Measurements from ENCODE around the gene AUNIP. TPM values are rescaled to one million over a fixed set of nuclear protein-coding genes. Genes with fewer than 3 reads are reported as not detected.

AUNIP gene
- total and polyA plus RNA-seq, 2 of the 8 experiments (the other 6 are each of a cell fraction or from before 2014, with no cell fraction given): 18.6 to 23.2 TPM

DNA sequence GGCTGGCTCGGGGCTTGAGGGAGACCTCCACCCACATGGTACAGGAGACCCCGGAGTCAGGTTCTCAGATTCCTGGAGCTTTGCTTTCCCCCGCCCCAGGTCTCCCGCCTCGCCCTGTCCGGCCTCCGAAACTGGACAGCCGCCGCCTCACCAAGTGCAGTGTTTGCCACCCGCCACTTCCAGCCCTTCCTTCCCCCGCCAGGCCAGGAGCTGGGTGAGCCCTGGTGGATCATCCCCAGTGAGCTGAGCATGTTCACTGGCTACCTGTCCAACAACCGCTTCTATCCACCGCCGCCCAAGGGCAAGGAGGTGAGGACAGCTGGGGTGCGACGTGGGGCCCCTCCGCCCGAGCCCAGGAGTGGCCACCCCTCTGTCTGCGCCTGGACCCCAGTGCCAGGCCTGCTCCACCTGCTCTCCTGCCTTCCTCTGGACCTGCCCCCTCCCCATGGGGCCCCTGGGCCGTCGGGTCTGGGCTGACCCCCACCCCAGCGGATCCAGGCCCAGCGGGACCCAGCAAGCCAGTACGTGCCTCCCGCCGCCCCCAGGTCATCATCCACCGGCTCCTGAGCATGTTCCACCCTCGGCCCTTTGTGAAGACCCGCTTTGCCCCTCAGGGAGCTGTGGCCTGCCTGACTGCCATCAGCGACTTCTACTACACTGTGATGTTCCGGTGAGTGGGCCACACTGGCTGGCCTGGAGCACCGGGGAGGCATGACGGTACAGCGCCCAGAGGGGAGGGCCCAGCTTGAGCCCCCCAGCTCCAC lies 50.6 kb downstream of the AUNIP start:
- Histone ChIP-seq H3K27ac (ENCODE audit: low read depth, low read length) (no peak overlapping the region), H4K20me1 (replicated peaks in 1 of 2; ENCODE audit: control insufficient read depth in 1 of 2, insufficient read depth in 2 of 2, low read length in 2 of 2) (peaks cover 2 to 11% of the 10 kb centered on the region in 2 experiments), H3K9ac (replicated peaks in 1 of 4; ENCODE audit: extremely low read depth in 1 of 4, low read depth in 3 of 4, low read length in 3 of 4) (no peak overlapping the region), H3K4ac (replicated peaks; ENCODE audit: insufficient read length, low read depth, low read length) (no peak overlapping the region), H3K56ac (replicated peaks; ENCODE audit: insufficient read length, low read depth, low read length) (no peak overlapping the region), H2AFZ (ENCODE audit: low read length) (no peak overlapping the region), H2BK20ac (ENCODE audit: low read length) (no peak overlapping the region), H3K36me3 (ENCODE audit: control insufficient read depth in 2 of 4, insufficient read depth in 4 of 4, low read length in 3 of 4) (peaks cover 0 to 13% (median 5%) of the 10 kb centered on the region in 4 experiments; a peak in 5 of 8 replicates), H2BK15ac (ENCODE audit: low read length) (no peak overlapping the region), H3K4me2 (ENCODE audit: insufficient read depth in 1 of 2, low read depth in 2 of 2, low read length in 2 of 2) (no peak overlapping the region), H3K23ac (ENCODE audit: insufficient read length) (no peak overlapping the region), H3K79me2 (ENCODE audit: control insufficient read depth in 1 of 2, insufficient read depth in 2 of 2, low read length in 2 of 2) (no peaks in the 10 kb centered on the region), H4K91ac (replicated peaks; ENCODE audit: insufficient read length, low read length) (no peak overlapping the region), H2BK120ac (replicated peaks; ENCODE audit: low read depth, low read length) (no peak overlapping the region), H2AK5ac (ENCODE audit: low read depth, low read length) (no peak overlapping the region), H3K27me3 (replicated peaks in 1 of 4; ENCODE audit: control insufficient read depth in 3 of 4, extremely low read depth in 1 of 4, insufficient read depth in 3 of 4, low read length in 3 of 4) (no peaks in the 10 kb centered on the region), H3K4me3 (ENCODE audit: extremely low read depth in 1 of 4, insufficient read depth in 2 of 4, low read depth in 3 of 4, low read length in 4 of 4) (no peak overlapping the region), H3K79me1 (ENCODE audit: low read depth, low read length) (no peaks in the 10 kb centered on the region; the same call in 1 of the 2 replicates), H2BK5ac (ENCODE audit: low read depth, low read length) (no peak overlapping the region), H3K14ac (ENCODE audit: insufficient read length) (no peak overlapping the region), H2BK12ac (ENCODE audit: low read depth, low read length) (no peak overlapping the region), H3K9me3 (ENCODE audit: insufficient read depth in 2 of 2, low read depth in 1 of 2, low read length in 1 of 2) (no peaks in the 10 kb centered on the region), H4K5ac (ENCODE audit: insufficient read length, low read depth, low read length) (no peak overlapping the region), H4K8ac (ENCODE audit: extremely low read depth, insufficient read depth, low read length) (no peak overlapping the region), H3K23me2 (ENCODE audit: low read depth, low read length) (no peaks in the 10 kb centered on the region), H3K4me1 (replicated peaks in 1 of 4; ENCODE audit: control insufficient read depth in 3 of 4, insufficient read depth in 4 of 4, low read length in 3 of 4) (peaks cover 0 to 5% (median 2%) of the 10 kb centered on the region in 4 experiments; a peak in 4 of 7 replicates), H3K18ac (ENCODE audit: extremely low read depth, low read length) (no peak overlapping the region)
- ChIA-PET CTCF (ENCODE audit: partially characterized antibody) (interaction anchor here (0.5 to 8.2 kb wide), 31 partner anchors 8 to 527 kb away, joined by 3 to 83 read pairs (median 4); partner anchors contain the start of gene SELENON), POLR2A (ENCODE audit: partially characterized antibody) (interaction anchor here (0.5 to 5.6 kb wide), 3 partner anchors 11 to 201 kb away, joined by 3 to 32 read pairs (median 3); partner anchors contain the start of gene MTFR1L)
- DNase-seq (ENCODE audit: low read depth in 1 of 2, low spot score in 2 of 2) (no peak), FAIRE-seq (no peak)
- 93% methylated on average over 22 of the region's 34 CpGs; no CpG with 5 or more reads in 1 of the 2 experiments for WGBS, 2 experiments (ENCODE audit: extremely low coverage in 1 of 2, insufficient coverage in 1 of 2, insufficient read length in 1 of 2, insufficient replicate concordance in 2 of 2, low coverage in 1 of 2, low lambda C conversion rate in 2 of 2, missing lambda C conversion rate in 1 of 2)
- TF ChIP-seq EP300 (IDR thresholded peaks at IDR 0.05; ENCODE audit: borderline replicate concordance in 1 of 2, low read depth in 2 of 2, low read length in 2 of 2) (no peak), NRF1 (IDR thresholded peaks at IDR 0.05; ENCODE audit: low read depth, low read length) (no peak), YY1 (IDR thresholded peaks at IDR 0.05; ENCODE audit: low read depth, low read length) (no peak), HDAC2 (IDR thresholded peaks at IDR 0.05; ENCODE audit: borderline replicate concordance in 1 of 2, low read depth in 2 of 2, low read length in 2 of 2) (no peak), POLR2A (IDR thresholded peaks at IDR 0.05; ENCODE audit: control extremely low read depth in 1 of 2, low read depth in 2 of 2, low read length in 2 of 2) (no peak), SIX5 (IDR thresholded peaks at IDR 0.05; ENCODE audit: low read depth, low read length) (no peak), CHD1 (IDR thresholded peaks at IDR 0.05; ENCODE audit: low read depth, low read length) (no peak), FOSL1 (IDR thresholded peaks at IDR 0.05; ENCODE audit: insufficient read depth, low read depth, low read length) (no peak), CREB1 (IDR thresholded peaks at IDR 0.05) (no peak), RFX5 (IDR thresholded peaks at IDR 0.05; ENCODE audit: borderline replicate concordance, low read depth, low read length) (no peak), SRF (IDR thresholded peaks at IDR 0.05; ENCODE audit: low read depth, low read length) (no peak), TCF12 (IDR thresholded peaks at IDR 0.05; ENCODE audit: low read depth, low read length) (no peak), HDAC6 (IDR thresholded peaks at IDR 0.05; ENCODE audit: low read depth, low read length) (no peak)

Data from H1 (cell line).